HCT116 (cell line): ENCODE measurements around the gene SHISA7.

Experiments used
- CBX3 ChIP-seq: IDR thresholded peaks from 2 replicates; pipeline ENCODE4 v1.6.1; 2012; ENCODE audit warnings: low read depth
- CTCF ChIP-seq, 3 experiments: fragments of 200-600 bp in 1 of 3; sonication (generic) in 1 of 3; IDR thresholded peaks in 2 of 3; conservative IDR thresholded peaks in 1 of 3; 2 replicates each; pipeline ENCODE4 v1.5.1; 2012 to 2017; ENCODE audit warnings: low read depth in 2 of 3, low read length in 2 of 3, antibody characterized with exemption in 1 of 3, borderline replicate concordance in 1 of 3, control low read depth in 1 of 3, mild to moderate bottlenecking in 1 of 3, mixed read lengths in 1 of 3, mixed run types in 1 of 3, moderate library complexity in 1 of 3; ENCODE audit not compliant: insufficient read depth in 1 of 3
- EZH2 ChIP-seq: fragments of 200-600 bp; sonication (generic); IDR thresholded peaks from 2 replicates; pipeline ENCODE4 v1.6.1; 2017; ENCODE audit warnings: antibody characterized with exemption, mixed run types
- JUND ChIP-seq: IDR thresholded peaks from 2 replicates; pipeline ENCODE4 v1.6.1; 2012
- POLR2A ChIP-seq: IDR thresholded peaks from 2 replicates; pipeline ENCODE4 v1.7.0; 2011; ENCODE audit warnings: borderline replicate concordance; ENCODE audit not compliant: insufficient read depth, insufficient read length; ENCODE audit errors: extremely low read depth
- RAD21 ChIP-seq: IDR thresholded peaks from 2 replicates; pipeline ENCODE4 v1.6.1; 2012; ENCODE audit warnings: low read depth, mild to moderate bottlenecking
- REST ChIP-seq: IDR thresholded peaks from 2 replicates; pipeline ENCODE4 v1.6.1; 2012; ENCODE audit warnings: low read depth
- ZFX ChIP-seq: fragments of 450-650 bp; IDR thresholded peaks from 2 replicates; pipeline ENCODE4 v1.6.1; 2017
- ZNF274 ChIP-seq: fragments of 200-500 bp; sonication (Bioruptor generic); IDR thresholded peaks from 2 replicates; pipeline ENCODE4 v1.6.1; 2014; ENCODE audit warnings: mild to moderate bottlenecking, low read depth, low read length, inconsistent platforms

- TF ChIP-seq REST (no peak), CTCF (IDR thresholded peaks at IDR 0.05 in 2 of 3, conservative IDR thresholded peaks at IDR 0.05 in 1 of 3; ENCODE audit: borderline replicate concordance in 1 of 3, insufficient read depth in 1 of 3, low read depth in 2 of 3, low read length in 2 of 3) (no peak), RAD21 (no peak), POLR2A (no peak), EZH2 (no peak), JUND (no peak), ZNF274 (no peak), ZFX (no peak), CBX3 (no peak)
These were observed 24.0 kb downstream of the SHISA7 start for GRCh38 chr19:55419103-55419502.
